OCI-LY3 (cell line): ENCODE results near the gene KRTAP5-11.
"Not testable (repeated sequence)": the region's sequence is repeated elsewhere in the genome, so short reads cannot be mapped to it uniquely, and the experiment has no call there.

Experiments
- H2AFZ ChIP-seq: fragments of 200-600, 300-600 bp; shearing (Covaris generic); 2 replicates; pipeline ENCODE4 v1.6.0; 2014; ENCODE audit warnings: antibody characterized with exemption, low read depth, low read length
- H3K27ac ChIP-seq: fragments of 200-600, 300-600 bp; sonication (generic); 2 replicates; pipeline ENCODE4 v1.5.1; 2014; ENCODE audit warnings: mild to moderate bottlenecking, low read length, moderate library complexity, mixed read lengths
- H3K27me3 ChIP-seq: fragments of 200-600, 300-600 bp; sonication (generic); 2 replicates; pipeline ENCODE4 v1.6.1; 2014; ENCODE audit warnings: low read depth, low read length, mixed read lengths
- H3K36me3 ChIP-seq: fragments of 200-600, 300-600 bp; sonication (generic); replicated peaks from 2 replicates; pipeline ENCODE3; 2014; ENCODE audit warnings: low read depth, low read length, mixed read lengths
- H3K4me1 ChIP-seq: fragments of 300-600, 200-600 bp; sonication (generic); 2 replicates; pipeline ENCODE4 v1.6.1; 2014; ENCODE audit warnings: low read length, mixed read lengths
- H3K4me2 ChIP-seq: fragments of 200-600, 300-600 bp; sonication (generic); 2 replicates; pipeline ENCODE4 v1.6.1; 2014; ENCODE audit warnings: low read length, mixed read lengths
- H3K4me3 ChIP-seq: fragments of 300-600, 200-600 bp; sonication (generic); 2 replicates; pipeline ENCODE4 v1.5.1; 2014; ENCODE audit warnings: antibody characterized with exemption, mild to moderate bottlenecking, low read length, moderate library complexity
- H3K79me2 ChIP-seq: fragments of 300-600, 200-600 bp; shearing (Covaris generic); 2 replicates; pipeline ENCODE4 v1.6.1; 2014; ENCODE audit warnings: mild to moderate bottlenecking, low read length, mixed read lengths
- H3K9ac ChIP-seq: fragments of 300-600, 200-600 bp; shearing (Covaris generic); 2 replicates; pipeline ENCODE4 v1.6.0; 2014; ENCODE audit warnings: mild to moderate bottlenecking, low read length, moderate library complexity
- H3K9me3 ChIP-seq: fragments of 200-600, 300-600 bp; shearing (Covaris generic); 2 replicates; pipeline ENCODE4 v1.6.1; 2014; ENCODE audit warnings: low read length, mixed read lengths; ENCODE audit not compliant: insufficient read depth
- H4K20me1 ChIP-seq: fragments of 200-600, 300-600 bp; sonication (generic); 2 replicates; pipeline ENCODE4 v1.6.1; 2016; ENCODE audit warnings: low read length, mixed read lengths; ENCODE audit not compliant: insufficient read depth
- CTCF ChIP-seq: fragments of 200-600, 300-600 bp; sonication (generic); IDR thresholded peaks from 2 replicates; pipeline ENCODE4 v1.5.1; 2014; ENCODE audit warnings: antibody characterized with exemption, low read length, low read depth
- EZH2phosphoT487 ChIP-seq: fragments of 200-600 bp; shearing (Covaris generic); IDR thresholded peaks from 2 replicates; pipeline ENCODE4 v1.6.1; 2018; ENCODE audit warnings: antibody characterized with exemption, mixed run types, low read depth

KRTAP5-11 gene

GRCh38 chr11:71537537-71537936 lies 45.1 kb downstream of the KRTAP5-11 start:
- no peak overlapping the region for H3K9ac ChIP-seq
- peaks cover 6% of the 10 kb centered on the region; the same call in 1 of the 2 replicates for H3K9me3 ChIP-seq
- no peak overlapping the region for H3K27ac ChIP-seq
- no peaks in the 10 kb centered on the region for H3K79me2 ChIP-seq
- no peak for TF ChIP-seq EZH2phosphoT487
- TF ChIP-seq CTCF: no peak
- peaks cover 3% of the 10 kb centered on the region for H3K36me3 ChIP-seq
- H3K4me3 ChIP-seq: no peak overlapping the region
- H2AFZ ChIP-seq: no peak overlapping the region
- no peaks in the 10 kb centered on the region for H3K27me3 ChIP-seq
- H3K4me1 ChIP-seq: peaks cover 11% of the 10 kb centered on the region; the same call in 1 of the 2 replicates
- no peak overlapping the region for H3K4me2 ChIP-seq
- no peaks in the 10 kb centered on the region for H4K20me1 ChIP-seq

- peaks cover 3% of the 10 kb centered on the region for H3K36me3 ChIP-seq
- no peak overlapping the region for H3K27ac ChIP-seq
- no peaks in the 10 kb centered on the region for H3K79me2 ChIP-seq
- H3K9ac ChIP-seq: no peak overlapping the region
- H3K9me3 ChIP-seq: no peaks in the 10 kb centered on the region; the same call in 1 of the 2 replicates
- H3K4me2 ChIP-seq: no peak overlapping the region
- no peaks in the 10 kb centered on the region for H4K20me1 ChIP-seq
- H3K27me3 ChIP-seq: no peaks in the 10 kb centered on the region
- no peak overlapping the region for H3K4me3 ChIP-seq
- peaks cover 11% of the 10 kb centered on the region; the same call in 1 of the 2 replicates for H3K4me1 ChIP-seq
- H2AFZ ChIP-seq: no peak overlapping the region
- no peak for TF ChIP-seq EZH2phosphoT487
- TF ChIP-seq CTCF: no peak
Measured at GRCh38 chr11:71535825-71536224, 46.9 kb downstream of the KRTAP5-11 start.

DNA sequence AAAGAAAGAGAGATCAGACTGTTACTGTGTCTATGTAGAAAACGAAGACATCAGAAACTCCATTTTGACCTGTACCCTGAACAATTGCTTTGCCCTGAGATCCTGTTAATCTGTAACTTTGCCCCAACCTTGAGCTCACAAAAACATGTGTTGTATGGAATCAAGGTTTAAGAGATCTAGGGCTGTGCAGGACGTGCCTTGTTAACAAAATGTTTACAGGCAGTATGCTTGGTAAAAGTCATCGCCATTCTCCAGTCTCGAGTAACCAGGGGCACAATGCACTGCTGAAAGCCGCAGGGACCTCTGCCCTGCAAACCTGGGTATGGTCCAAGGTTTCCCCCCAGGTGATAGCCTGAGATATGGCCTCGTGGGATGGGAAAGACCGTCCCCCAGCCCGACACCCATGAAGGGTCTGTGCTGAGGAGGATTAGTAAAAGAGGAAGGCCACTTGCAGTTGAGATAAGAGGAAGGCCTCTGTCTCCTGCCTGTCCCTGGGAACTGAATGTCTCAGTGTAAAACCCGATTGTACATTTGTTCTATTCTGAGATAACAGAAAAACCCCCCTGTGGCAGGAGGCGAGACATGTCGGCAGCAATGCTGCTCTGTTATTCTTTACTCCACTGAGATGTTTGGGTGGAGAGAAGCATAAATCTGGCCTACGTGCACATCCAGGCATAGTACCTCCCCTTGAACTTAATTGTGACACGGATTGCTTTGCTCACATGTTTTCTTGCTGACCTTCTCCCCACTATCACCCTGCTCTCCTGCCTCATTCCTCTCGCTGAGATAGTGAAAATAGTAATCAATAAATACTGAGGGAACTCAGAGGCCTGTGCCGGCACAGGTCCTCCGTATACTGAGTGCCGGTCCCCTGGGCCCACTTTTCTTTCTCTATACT lies 47.7 kb downstream of the KRTAP5-11 start:
- H2AFZ ChIP-seq, H3K36me3 ChIP-seq, H3K4me2 ChIP-seq, H3K27ac ChIP-seq, H4K20me1 ChIP-seq, H3K9ac ChIP-seq, H3K27me3 ChIP-seq, H3K79me2 ChIP-seq, H3K9me3 ChIP-seq, H3K4me1 ChIP-seq, H3K4me3 ChIP-seq: not testable (repeated sequence)

- Histone ChIP-seq H3K27me3 (no peaks in the 10 kb centered on the region), H3K4me3 (no peak overlapping the region), H3K4me2 (no peak overlapping the region), H3K9ac (no peak overlapping the region), H4K20me1 (no peaks in the 10 kb centered on the region), H3K4me1 (no peaks in the 10 kb centered on the region), H3K9me3 (no peaks in the 10 kb centered on the region), H3K27ac (no peak overlapping the region), H3K79me2 (no peaks in the 10 kb centered on the region), H2AFZ (no peak overlapping the region), H3K36me3 (no peaks in the 10 kb centered on the region)
- TF ChIP-seq EZH2phosphoT487: no peak
- TF ChIP-seq CTCF: no peak
Measured at GRCh38 chr11:71532036-71532610, 50.6 kb downstream of the KRTAP5-11 start.
